Upper lobe of left lung (tissue), 6 donors: ENCODE measurements around the gene XRRA1. TPM values are rescaled to one million over a fixed set of nuclear protein-coding genes. Genes with fewer than 3 reads are reported as not detected.

Experiments used
- ATAC-seq, 2 donors: fragments of 200-7000 bp; cut with Tn5 transposase; one replicate each; pipeline ENCODE4 v1.9.1; 2022; ENCODE audit warnings: mild to moderate bottlenecking in 2 of 2, moderate library complexity in 2 of 2; ENCODE audit not compliant: low FRiP score in 2 of 2
- DNase-seq, 2 donors: peaks; one replicate each; pipeline ENCODE4 v3.0.0-alpha.2; 2019 to 2020
- H3K27ac ChIP-seq, 4 donors: fragments of 200-600 bp; sonication (generic); one replicate each; pipeline ENCODE4 v1.5.1; 2016 to 2019
- H3K27me3 ChIP-seq, 4 donors: fragments of 200-600 bp; sonication (generic); one replicate each; pipeline ENCODE4 v1.5.1; 2017 to 2019
- H3K36me3 ChIP-seq, 4 donors: fragments of 200-600 bp; sonication (generic); one replicate each; pipeline ENCODE4 v1.5.1; 2016 to 2019
- H3K4me1 ChIP-seq, 4 donors: fragments of 200-600 bp; sonication (generic); one replicate each; pipeline ENCODE4 v1.5.1; 2018 to 2019
- H3K4me3 ChIP-seq, 4 donors: fragments of 200-600 bp; sonication (generic); one replicate each; pipeline ENCODE4 v1.5.1; 2017 to 2019; ENCODE audit warnings: mild to moderate bottlenecking in 2 of 4, moderate library complexity in 1 of 4
- H3K9me3 ChIP-seq, 4 donors: fragments of 200-600 bp; sonication (generic); one replicate each; pipeline ENCODE4 v1.5.1; 2018 to 2019
- EP300 ChIP-seq, 4 donors: sonication (generic); formaldehyde crosslinking; IDR thresholded peaks; one replicate each; pipeline ENCODE4 v1.5.1; 2017; ENCODE audit warnings: antibody characterized with exemption in 4 of 4, control low read depth in 2 of 4
- POLR2A ChIP-seq, 4 donors: fragments of 450-650 bp; IDR thresholded peaks; one replicate each; pipeline ENCODE4 v1.5.1; 2016 to 2017; ENCODE audit warnings: antibody characterized with exemption in 4 of 4, mild to moderate bottlenecking in 2 of 4
- POLR2AphosphoS5 ChIP-seq, 2 donors: sonication (generic); formaldehyde crosslinking; IDR thresholded peaks; one replicate each; pipeline ENCODE4 v1.5.1; 2017; ENCODE audit warnings: antibody characterized with exemption in 2 of 2
- WGBS, 2 donors: methylation state at CpG; one replicate each; pipeline ENCODE4 v1.1.5; 2017 to 2018; 5-methylcytosine and 5-hydroxymethylcytosine counted together
- total RNA-seq, 6 donors: library from RNA; depleted of rRNA in 4 of 6; stranded (reverse); fragments of >200 nt in 4 of 6; gene quantifications; one replicate each; pipeline versions ENCODE4 v1.1.0 to v1.2.1, GENCODE V29; 2016 to 2021
- TF ChIP-seq, protein P1 (sequence below), 6 experiments: fragments of 450-650 bp in 4 of 6; fragments of 200-600 bp in 2 of 6; sonication (generic) in 2 of 6; IDR thresholded peaks; one replicate each; pipeline ENCODE4 v1.5.1; 2016 to 2019; ENCODE audit warnings: antibody characterized with exemption in 6 of 6
- donor health status: DM: no; HTN: no; CAD: no; lungs with moderate emphysema.
- donor health status: DM: no; HTN: yes; CAD: no; lungs with severe emphysema.

XRRA1 gene
- total RNA-seq, 6 donors from 2014 or later, result 9.4 to 25.1 (median 16.7) TPM

DNA sequence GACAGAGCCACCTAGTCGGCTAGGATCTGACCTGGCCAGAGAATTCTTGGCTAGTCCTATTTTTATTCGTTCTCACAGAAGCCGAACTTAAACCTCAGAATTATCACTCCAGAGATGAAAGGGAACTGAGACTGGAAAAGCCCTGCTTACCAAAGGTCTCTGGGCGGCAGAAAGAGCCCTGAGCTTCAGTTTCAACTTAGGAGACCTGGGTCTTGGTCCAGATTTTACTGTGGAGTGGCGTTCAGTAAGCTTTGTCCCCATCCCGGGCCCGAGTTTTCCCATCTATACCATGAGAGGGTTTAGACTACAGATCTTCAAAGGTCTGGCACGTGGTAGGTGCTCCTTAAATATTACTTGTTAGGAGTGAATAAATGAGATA is 40.4 kb upstream of the XRRA1 start:
- Histone ChIP-seq H3K9me3 (no peaks in the 10 kb centered on the region), H3K4me1 (peaks cover 0 to 17% (median 3%) of the 10 kb centered on the region in 4 donors), H3K36me3 (peaks cover 0 to under 1% (median under 1%) of the 10 kb centered on the region in 4 donors), H3K27me3 (no peaks in the 10 kb centered on the region), H3K27ac (peak overlapping the region; percentile 57 to 87 (median 76)), H3K4me3 (peak overlapping the region; percentile 48 to 82 (median 72))
- ATAC-seq (peak in 1 of 2 donors; percentile 20), DNase-seq (no peak)
- 7% methylated on average over 8 of the region's 8 CpGs for WGBS, 2 donors
- TF ChIP-seq, protein P1, sequence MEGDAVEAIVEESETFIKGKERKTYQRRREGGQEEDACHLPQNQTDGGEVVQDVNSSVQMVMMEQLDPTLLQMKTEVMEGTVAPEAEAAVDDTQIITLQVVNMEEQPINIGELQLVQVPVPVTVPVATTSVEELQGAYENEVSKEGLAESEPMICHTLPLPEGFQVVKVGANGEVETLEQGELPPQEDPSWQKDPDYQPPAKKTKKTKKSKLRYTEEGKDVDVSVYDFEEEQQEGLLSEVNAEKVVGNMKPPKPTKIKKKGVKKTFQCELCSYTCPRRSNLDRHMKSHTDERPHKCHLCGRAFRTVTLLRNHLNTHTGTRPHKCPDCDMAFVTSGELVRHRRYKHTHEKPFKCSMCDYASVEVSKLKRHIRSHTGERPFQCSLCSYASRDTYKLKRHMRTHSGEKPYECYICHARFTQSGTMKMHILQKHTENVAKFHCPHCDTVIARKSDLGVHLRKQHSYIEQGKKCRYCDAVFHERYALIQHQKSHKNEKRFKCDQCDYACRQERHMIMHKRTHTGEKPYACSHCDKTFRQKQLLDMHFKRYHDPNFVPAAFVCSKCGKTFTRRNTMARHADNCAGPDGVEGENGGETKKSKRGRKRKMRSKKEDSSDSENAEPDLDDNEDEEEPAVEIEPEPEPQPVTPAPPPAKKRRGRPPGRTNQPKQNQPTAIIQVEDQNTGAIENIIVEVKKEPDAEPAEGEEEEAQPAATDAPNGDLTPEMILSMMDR (IDR thresholded peaks at IDR 0.05), result no peak
- TF ChIP-seq POLR2AphosphoS5 (IDR thresholded peaks at IDR 0.05), result no peak

- Histone ChIP-seq H3K27ac (peak within 1 kb of the TSS; percentile 57 to 87 (median 76)), H3K9me3 (no peaks in the 10 kb centered on the region), H3K27me3 (no peaks in the 10 kb centered on the region), H3K4me1 (peaks cover 0 to 17% (median 3%) of the 10 kb centered on the region in 4 donors), H3K36me3 (no peaks in the 10 kb centered on the region), H3K4me3 (peak within 1 kb of the TSS; percentile 48 to 82 (median 72))
- DNase-seq (peak; percentile 90 to 93), ATAC-seq (peak; percentile 94 to 97)
- WGBS, 2 donors, result 0% methylated on average over 28 to 36 of the region's 46 CpGs
- no peak for TF ChIP-seq EP300 (IDR thresholded peaks at IDR 0.05)
- TF ChIP-seq POLR2A (IDR thresholded peaks at IDR 0.05), result peak in 1 of 4 donors; percentile 62
- TF ChIP-seq, protein P1 (IDR thresholded peaks at IDR 0.05), result no peak
- peak in 1 of 2 donors; percentile 71 for TF ChIP-seq POLR2AphosphoS5 (IDR thresholded peaks at IDR 0.05)
Observed at GRCh38 chr11:74988541-74989259, 39.8 kb upstream of the XRRA1 start, which contains the start of gene NEU3. Gene NEU3 (plus strand): TSS chr11:74988933. CDS start chr11:74989061, 128 bp downstream.

DNA sequence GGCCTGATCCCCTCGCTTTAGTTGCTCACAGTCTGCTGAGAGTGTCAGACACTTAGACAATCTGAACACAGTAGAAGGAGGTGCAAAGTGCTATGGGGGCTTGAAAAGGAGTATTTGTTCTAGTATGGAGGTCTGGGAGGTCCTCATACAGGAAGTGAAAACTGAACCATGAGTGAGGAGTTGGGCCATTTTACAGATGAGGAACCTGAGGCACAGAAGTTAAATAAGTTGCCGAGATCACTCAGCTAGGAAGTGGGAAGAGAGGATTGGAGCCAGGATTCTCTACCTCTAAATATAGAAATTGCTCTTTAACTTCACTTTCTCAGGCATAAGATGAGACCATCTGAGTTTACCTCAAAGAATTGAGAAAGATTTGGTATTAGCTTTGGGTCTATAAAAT is 35.8 kb upstream of the XRRA1 start:
- 86 to 91% methylated on average over 2 of the region's 2 CpGs for WGBS, 2 donors
- no peak for ATAC-seq
- Histone ChIP-seq H3K36me3 (peaks cover 0 to 12% (median under 1%) of the 10 kb centered on the region in 4 donors), H3K4me1 (peaks cover 0 to 13% (median 2%) of the 10 kb centered on the region in 4 donors), H3K27ac (no peak overlapping the region), H3K9me3 (no peaks in the 10 kb centered on the region), H3K4me3 (no peak overlapping the region), H3K27me3 (no peaks in the 10 kb centered on the region)
- no peak for DNase-seq
- TF ChIP-seq EP300 (IDR thresholded peaks at IDR 0.05), result no peak
- TF ChIP-seq POLR2AphosphoS5 (IDR thresholded peaks at IDR 0.05), result no peak

- ATAC-seq, result no peak
- TF ChIP-seq EP300 (IDR thresholded peaks at IDR 0.05) (no peak), POLR2AphosphoS5 (IDR thresholded peaks at IDR 0.05) (no peak), POLR2A (IDR thresholded peaks at IDR 0.05) (no peak)
- TF ChIP-seq, protein P1 (IDR thresholded peaks at IDR 0.05), result no peak
- Histone ChIP-seq H3K4me3 (no peak overlapping the region), H3K36me3 (peaks cover 0 to 17% (median 2%) of the 10 kb centered on the region in 4 donors), H3K9me3 (no peaks in the 10 kb centered on the region), H3K4me1 (peaks cover 0 to 7% (median 0%) of the 10 kb centered on the region in 4 donors), H3K27ac (no peak overlapping the region), H3K27me3 (no peaks in the 10 kb centered on the region)
- no peak for DNase-seq
- WGBS, 2 donors, result 82 to 94% methylated on average over 3 of the region's 3 CpGs
Observed at GRCh38 chr11:74984070-74984469, 35.2 kb upstream of the XRRA1 start.

GRCh38 chr11:74981888-74982287 is 33.0 kb upstream of the XRRA1 start:
- DNase-seq, result no peak
- Histone ChIP-seq H3K4me3 (no peak overlapping the region), H3K27ac (no peak overlapping the region), H3K27me3 (no peaks in the 10 kb centered on the region), H3K36me3 (peaks cover 0 to 33% (median 12%) of the 10 kb centered on the region in 4 donors), H3K4me1 (no peaks in the 10 kb centered on the region), H3K9me3 (no peaks in the 10 kb centered on the region)
- TF ChIP-seq, protein P1 (IDR thresholded peaks at IDR 0.05), result no peak
- TF ChIP-seq POLR2AphosphoS5 (IDR thresholded peaks at IDR 0.05) (no peak), EP300 (IDR thresholded peaks at IDR 0.05) (no peak), POLR2A (IDR thresholded peaks at IDR 0.05) (no peak)
- WGBS, 2 donors, result 88 to 100% methylated on average over 1 of the region's 1 CpG
- ATAC-seq, result no peak
